HepG2 (cell line): ENCODE data around the gene SH3PXD2A. TPM values are rescaled to one million over a fixed set of nuclear protein-coding genes. Genes with fewer than 3 reads are reported as not detected.

ENCODE experiments used
- ATAC-seq: fragments of 200-7000 bp; cut with Tn5 transposase; 3 replicates; pipeline ENCODE4 v1.9.1; 2020; ENCODE audit warnings: mild to moderate bottlenecking, moderate library complexity
- BruUV-seq: library from RNA; stranded (reverse); fragments of 400-500 nt; replicated peaks from 2 replicates; lab custom pipeline; 2021; lab: Mats Ljungman, UMichigan
- CTCF ChIA-PET: fragments of 300-600 bp; formaldehyde crosslinking; extraction: SDS; loops from one replicate; lab custom pipeline; 2021; ENCODE audit warnings: low total read pairs, inconsistent platforms, low intra/inter-chr PET ratio; lab: Yijun Ruan, JAX
- POLR2A ChIA-PET: fragments of 350-600 bp; sonication (Branson Sonifier 250); formaldehyde crosslinking; loops from one replicate; lab custom pipeline; 2020; ENCODE audit warnings: antibody characterized with exemption, inconsistent platforms; lab: Yijun Ruan, JAX
- DNase-seq: peaks from one replicate; pipeline ENCODE4 v3.0.0-alpha.2; 2015; ENCODE audit warnings: low spot score
- FAIRE-seq: peaks from 3 replicates; lab custom pipeline; 2011; peaks lifted over from hg19 to GRCh38; lab: Jason Lieb, UNC
- H2AFZ ChIP-seq: one replicate; pipeline ENCODE4 v1.6.1; 2011; ENCODE audit warnings: low read length, inconsistent platforms
- H3K27ac ChIP-seq: fragments of 300-600 bp; 3 replicates; pipeline ENCODE4 v1.8.0; 2011; ENCODE audit warnings: mixed run types, mild to moderate bottlenecking, mixed read lengths, low read length, inconsistent platforms; ENCODE audit not compliant: insufficient read depth; ENCODE audit errors: extremely low read length
- H3K27me3 ChIP-seq, 2 experiments: fragments of 200-600 bp in 1 of 2; 2 replicates in 1 of 2; 3 replicates in 1 of 2; pipeline versions ENCODE4 v1.6.0 to v1.8.0; 2011; ENCODE audit warnings: low read length in 2 of 2, mild to moderate bottlenecking in 2 of 2, moderate library complexity in 2 of 2, inconsistent platforms in 1 of 2; ENCODE audit not compliant: insufficient read depth in 2 of 2, control insufficient read depth in 1 of 2
- H3K36me3 ChIP-seq, 2 experiments: fragments of 200-600 bp in 1 of 2; replicated peaks in 1 of 2; 2 replicates in 1 of 2; 3 replicates in 1 of 2; pipeline versions ENCODE4 v1.5.1 to v1.8.0; 2011; ENCODE audit warnings: low read length in 2 of 2, inconsistent platforms in 1 of 2; ENCODE audit not compliant: insufficient read depth in 2 of 2, control insufficient read depth in 1 of 2
- H3K4me1 ChIP-seq: 2 replicates; pipeline ENCODE4 v1.5.1; 2012; ENCODE audit warnings: low read length, inconsistent platforms; ENCODE audit not compliant: insufficient read depth
- H3K4me2 ChIP-seq: 2 replicates; pipeline ENCODE4 v1.6.0; 2011; ENCODE audit warnings: low read depth, low read length, inconsistent platforms
- H3K4me3 ChIP-seq, 3 experiments: fragments of 200-600 bp in 1 of 3; sonication (generic), shearing (Covaris generic) in 1 of 3; replicated peaks in 1 of 3; 2 replicates each; pipeline ENCODE4 v1.5.1; 2011 to 2016; ENCODE audit warnings: low read length in 3 of 3, inconsistent platforms in 2 of 3, low read depth in 2 of 3, mild to moderate bottlenecking in 2 of 3, control low read depth in 1 of 3, mixed read lengths in 1 of 3; ENCODE audit not compliant: insufficient read depth in 1 of 3
- H3K79me2 ChIP-seq: one replicate; pipeline ENCODE4 v1.6.1; 2011; ENCODE audit warnings: low read length, inconsistent platforms; ENCODE audit not compliant: insufficient read depth
- H3K9ac ChIP-seq: 2 replicates; pipeline ENCODE4 v1.6.0; 2011; ENCODE audit warnings: mild to moderate bottlenecking, low read depth, low read length, inconsistent platforms; ENCODE audit not compliant: insufficient read depth
- H3K9me3 ChIP-seq: 2 replicates; pipeline ENCODE4 v1.5.1; 2012; ENCODE audit warnings: mild to moderate bottlenecking, low read length
- H4K20me1 ChIP-seq: 2 replicates; pipeline ENCODE4 v1.6.0; 2011; ENCODE audit warnings: inconsistent platforms, mild to moderate bottlenecking, low read length, moderate library complexity; ENCODE audit not compliant: insufficient read depth
- AGO2 ChIP-seq: fragments of 200-400 bp; formaldehyde crosslinking; optimal IDR thresholded peaks from 2 replicates; pipeline ENCODE3; 2017; ENCODE audit warnings: mild to moderate bottlenecking, low read depth, low read length, moderate library complexity
- JUND ChIP-seq: sonication (generic); formaldehyde crosslinking; IDR thresholded peaks from 2 replicates; pipeline ENCODE4 v1.8.0; 2022; ENCODE audit warnings: mild to moderate bottlenecking, missing genetic modification reagents
- MLLT10 ChIP-seq: sonication (generic); formaldehyde crosslinking; IDR thresholded peaks from 2 replicates; pipeline ENCODE4 v1.4.0; 2020; ENCODE audit warnings: missing genetic modification reagents
- ZNF768 ChIP-seq: sonication (generic); formaldehyde crosslinking; IDR thresholded peaks from 2 replicates; pipeline ENCODE4 v1.4.0; 2020; ENCODE audit warnings: missing genetic modification reagents
- WGBS: methylation state at CpG from one replicate; pipeline ENCODE4 v1.1.6; 2017; ENCODE audit warnings: low lambda C conversion rate; 5-methylcytosine and 5-hydroxymethylcytosine counted together
- in situ Hi-C: cut with HindIII; loops from 2 replicates; pipeline ENCODE4 v1.10.0; 2017; ENCODE audit warnings: low pct_unique_long_range_greater_than_20kb; ENCODE audit not compliant: extremely low pct_ligation_motif_present
- intact Hi-C: fragments of 100-400 bp; cut with micrococcal nuclease; formaldehyde crosslinking; loops from one replicate; pipeline ENCODE4 v1.10.0; 2022; ENCODE audit not compliant: unreplicated experiment
- polyA plus RNA-seq, 8 experiments: library from polyadenylated mRNA; depleted of rRNA in 3 of 8; stranded (reverse) in 7 of 8; unstranded in 1 of 8; fragments of >200 nt; fragmentation: Illumina TruSeq in 4 of 8; extraction: Trizol in 4 of 8; gene quantifications; 2 replicates each; pipeline versions ENCODE4 v1.2.1 to v1.2.3, GENCODE V29; 2011 to 2016; ENCODE audit warnings: low read depth in 4 of 8, missing spikeins in 1 of 8, mixed read lengths in 1 of 8; ENCODE audit not compliant: insufficient read depth in 1 of 8
- total RNA-seq, 5 experiments: library from RNA; depleted of rRNA; stranded (reverse); fragments of >200 nt; fragmentation: Illumina TruSeq; extraction: Trizol; gene quantifications; 2 replicates each; pipeline ENCODE4 v1.2.3, GENCODE V29; 2016; ENCODE audit warnings: low read depth in 1 of 5

SH3PXD2A gene
- total and polyA plus RNA-seq, 2 of the 13 experiments (the other 11 are each of a cell fraction or from before 2014, with no cell fraction given), result 11.1 to 11.3 TPM

GRCh38 chr10:103727991-103728689 lies 127.2 kb downstream of the SH3PXD2A start:
- TF ChIP-seq ZNF768 (peak; percentile 66; the same call in 1 of the 2 replicates), MLLT10 (CRISPR knock-in tag) (no peak)
- no peak overlapping the region for H3K4me2 ChIP-seq
- no peak for FAIRE-seq
- H3K9me3 ChIP-seq, result no peaks in the 10 kb centered on the region
- intact Hi-C loops (no loop called here), in situ Hi-C loops (no loop called here)
- 0 out of 2 replicates have a peak, but pooled peaks cover 2% of the 10 kb centered on the region for H4K20me1 ChIP-seq
- no peak for ATAC-seq
- H3K27me3 ChIP-seq, result no peaks in the 10 kb centered on the region
- H3K27ac ChIP-seq, result no peak overlapping the region
- H3K4me1 ChIP-seq, result no peaks in the 10 kb centered on the region
- CTCF ChIA-PET, result no interaction called here
- POLR2A ChIA-PET, result no interaction called here
- no peak overlapping the region for H2AFZ ChIP-seq
- 97% methylated on average over 7 of the region's 7 CpGs for WGBS
- no peaks in the 10 kb centered on the region for H3K79me2 ChIP-seq
- no peak for DNase-seq
- H3K9ac ChIP-seq, result no peak overlapping the region
- BruUV-seq, result no TSS peak
- H3K4me3 ChIP-seq, result no peak overlapping the region
- H3K36me3 ChIP-seq, result peaks cover 33 to 81% of the 10 kb centered on the region in 2 experiments

GRCh38 chr10:103727546-103727963 lies 127.8 kb downstream of the SH3PXD2A start:
- Histone ChIP-seq H3K79me2 (no peaks in the 10 kb centered on the region), H3K4me1 (no peaks in the 10 kb centered on the region), H3K27me3 (no peaks in the 10 kb centered on the region), H3K4me2 (no peak overlapping the region), H3K36me3 (peaks cover 36 to 81% of the 10 kb centered on the region in 2 experiments), H3K4me3 (no peak overlapping the region), H3K27ac (no peak overlapping the region), H2AFZ (no peak overlapping the region), H3K9me3 (no peaks in the 10 kb centered on the region), H3K9ac (no peak overlapping the region), H4K20me1 (0 out of 2 replicates have a peak, but pooled peaks cover 2% of the 10 kb centered on the region)
- ChIA-PET POLR2A (no interaction called here), CTCF (no interaction called here)
- TF ChIP-seq JUND (CRISPR knock-in tag) (no peak), AGO2 (peak; percentile 58)
- DNase-seq (no peak), FAIRE-seq (no peak), ATAC-seq (no peak; the same call in 2 of the 3 replicates)
- intact Hi-C loops (no loop called here), in situ Hi-C loops (no loop called here)
- 99% methylated on average over 12 of the region's 14 CpGs for WGBS
- no TSS peak for BruUV-seq
